ENCODE data around the gene PDE7B.

Gene PDE7B

GRCh38 chr6:135823851-135824250 is 27.6 kb upstream of the PDE7B start:
- Histone ChIP-seq H3K36me3 (ENCODE audit: control insufficient read depth, insufficient read depth, low read length) (no peaks in the 10 kb centered on the region), H3K4me3 (replicated peaks; ENCODE audit: low read depth, low read length) (no peak overlapping the region), H3K27me3 (replicated peaks; ENCODE audit: control insufficient read depth, insufficient read depth, low read length) (no peaks in the 10 kb centered on the region)
- DNase-seq (ENCODE audit: extremely low read depth, insufficient read length), result no peak
- no peak for TF ChIP-seq CTCF (IDR thresholded peaks at IDR 0.05; ENCODE audit: insufficient read depth, low read length, poor library complexity, severe bottlenecking)

DNA sequence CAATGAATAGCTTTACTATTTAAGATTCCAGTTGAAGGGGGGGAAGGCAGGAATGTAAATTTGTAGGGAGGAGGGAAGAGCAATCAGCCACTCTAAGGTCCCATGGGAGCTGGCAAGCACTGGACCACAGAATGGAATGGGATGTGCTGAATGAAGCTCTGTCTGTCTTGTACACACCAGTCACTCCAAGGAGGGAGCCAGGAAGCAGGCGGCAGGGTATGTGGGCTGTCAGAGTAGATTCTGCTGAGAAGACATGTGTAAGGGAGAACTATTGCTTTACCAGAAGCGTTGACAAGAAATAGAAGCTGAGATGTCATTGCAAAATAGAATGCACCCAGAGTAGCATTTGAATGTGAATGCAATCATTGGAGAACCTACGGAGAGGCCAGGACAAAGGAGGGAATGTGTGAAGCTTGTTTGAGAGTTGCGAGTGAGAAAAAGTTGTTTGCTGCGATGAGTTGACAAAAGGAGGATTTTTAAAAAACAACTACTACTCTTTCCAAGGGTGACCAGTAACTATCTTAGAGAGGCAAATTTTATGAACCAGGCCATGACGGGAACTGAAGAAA is 25.2 kb upstream of the PDE7B start:
- no peak for TF ChIP-seq CTCF (IDR thresholded peaks at IDR 0.05; ENCODE audit: insufficient read depth, low read length, poor library complexity, severe bottlenecking)

DNA sequence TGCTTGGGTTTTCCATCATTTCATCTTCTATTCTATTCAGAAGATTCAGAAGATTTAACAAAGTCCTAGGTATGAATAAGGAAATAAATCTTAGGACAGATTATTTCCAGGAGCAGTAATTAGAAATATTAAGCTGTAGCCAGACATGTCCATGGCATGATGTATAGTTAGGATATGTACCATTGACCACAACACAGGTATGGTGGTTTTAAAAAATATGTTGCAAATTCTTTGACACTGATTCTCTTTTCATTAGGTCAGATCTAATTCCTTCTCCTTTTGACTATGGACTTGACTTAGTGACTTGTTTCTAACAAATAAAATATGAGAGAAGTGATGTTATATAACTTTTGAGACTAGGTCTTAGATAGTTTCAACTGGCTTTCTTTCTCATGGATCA is 23.5 kb upstream of the PDE7B start:
- DNase-seq (ENCODE audit: extremely low read depth, insufficient read length), result no peak
- Histone ChIP-seq H3K27me3 (replicated peaks; ENCODE audit: control insufficient read depth, insufficient read depth, low read length) (no peaks in the 10 kb centered on the region; the same call in 1 of the 2 replicates), H3K4me3 (replicated peaks; ENCODE audit: low read depth, low read length) (no peak overlapping the region), H3K36me3 (ENCODE audit: control insufficient read depth, insufficient read depth, low read length) (no peaks in the 10 kb centered on the region)
- TF ChIP-seq CTCF (IDR thresholded peaks at IDR 0.05; ENCODE audit: insufficient read depth, low read length, poor library complexity, severe bottlenecking), result no peak

More for the DNA sequence above, 25.2 kb upstream of the PDE7B start:
- H3K36me3 ChIP-seq (ENCODE audit: control insufficient read depth, insufficient read depth, low read length), result no peaks in the 10 kb centered on the region
- no peak for DNase-seq (ENCODE audit: extremely low read depth, insufficient read length)
- no peak overlapping the region for H3K4me3 ChIP-seq (replicated peaks; ENCODE audit: low read depth, low read length)
- no peaks in the 10 kb centered on the region; the same call in 1 of the 2 replicates for H3K27me3 ChIP-seq (replicated peaks; ENCODE audit: control insufficient read depth, insufficient read depth, low read length)

GRCh38 chr6:135830452-135830881 is 21.0 kb upstream of the PDE7B start:
- H3K36me3 ChIP-seq (ENCODE audit: control insufficient read depth, insufficient read depth, low read length), result no peaks in the 10 kb centered on the region
- no peak overlapping the region for H3K4me3 ChIP-seq (replicated peaks; ENCODE audit: low read depth, low read length)
- no peak for DNase-seq (ENCODE audit: extremely low read depth, insufficient read length)
- H3K27me3 ChIP-seq (replicated peaks; ENCODE audit: control insufficient read depth, insufficient read depth, low read length), result peaks cover 4% of the 10 kb centered on the region
- no peak for TF ChIP-seq CTCF (IDR thresholded peaks at IDR 0.05; ENCODE audit: insufficient read depth, low read length, poor library complexity, severe bottlenecking)

DNA sequence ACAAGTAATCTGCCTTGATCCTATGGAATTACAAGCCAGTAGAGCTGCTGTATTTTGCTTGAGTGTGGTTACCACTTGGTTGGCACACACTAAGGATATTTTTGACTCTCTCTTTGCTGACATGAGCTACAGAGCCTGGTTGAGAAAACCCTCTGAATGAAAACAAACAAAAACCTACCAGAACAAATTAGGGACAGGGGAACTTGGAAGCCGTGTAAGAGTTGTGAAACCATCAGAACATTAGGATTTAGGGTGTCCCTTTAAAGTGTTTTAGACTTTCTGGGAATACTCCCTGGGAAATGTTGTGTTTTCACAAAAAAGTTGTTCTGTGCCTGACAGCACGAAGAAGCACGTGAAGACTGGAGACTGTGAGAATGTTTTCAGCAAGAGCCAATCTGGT is 20.5 kb upstream of the PDE7B start:
- Histone ChIP-seq H3K4me3 (replicated peaks; ENCODE audit: low read depth, low read length) (no peak overlapping the region), H3K27me3 (replicated peaks; ENCODE audit: control insufficient read depth, insufficient read depth, low read length) (peaks cover 4% of the 10 kb centered on the region), H3K36me3 (ENCODE audit: control insufficient read depth, insufficient read depth, low read length) (no peaks in the 10 kb centered on the region)
- no peak for TF ChIP-seq CTCF (IDR thresholded peaks at IDR 0.05; ENCODE audit: insufficient read depth, low read length, poor library complexity, severe bottlenecking)
- no peak for DNase-seq (ENCODE audit: extremely low read depth, insufficient read length)

DNA sequence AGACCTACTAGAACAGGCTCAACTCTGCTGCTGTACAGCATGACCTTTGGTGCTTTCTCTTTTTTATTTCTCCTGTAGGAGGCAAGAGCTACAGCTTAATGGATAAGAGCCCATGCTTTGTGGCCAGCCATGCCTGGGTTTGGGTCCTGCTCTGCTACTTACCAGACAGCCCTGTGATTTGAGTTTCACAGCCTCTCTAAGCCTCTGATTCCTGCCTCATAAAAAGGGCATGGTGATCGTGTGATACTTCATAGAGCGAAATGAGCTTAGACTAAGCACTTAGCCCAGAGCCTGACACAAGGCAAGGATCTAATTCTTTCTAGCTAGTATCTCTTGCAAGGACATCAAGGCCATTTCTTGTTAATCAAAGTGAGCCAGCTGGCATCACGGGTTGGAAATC is 19.3 kb upstream of the PDE7B start:
- no peak for DNase-seq (ENCODE audit: extremely low read depth, insufficient read length)
- TF ChIP-seq CTCF (IDR thresholded peaks at IDR 0.05; ENCODE audit: insufficient read depth, low read length, poor library complexity, severe bottlenecking), result no peak
- H3K36me3 ChIP-seq (ENCODE audit: control insufficient read depth, insufficient read depth, low read length), result no peaks in the 10 kb centered on the region
- H3K4me3 ChIP-seq (replicated peaks; ENCODE audit: low read depth, low read length), result no peak overlapping the region
- peaks cover 4% of the 10 kb centered on the region for H3K27me3 ChIP-seq (replicated peaks; ENCODE audit: control insufficient read depth, insufficient read depth, low read length)

Data from GM06990 (cell line).